K562 (cell line): ENCODE measurements around the gene NEDD4L. TPM values are rescaled to one million over a fixed set of nuclear protein-coding genes. Genes with fewer than 3 reads are reported as not detected.

Experiments
- BHLHE40 ChIP-seq: IDR thresholded peaks from 2 replicates; pipeline ENCODE4 v1.6.1; 2011; ENCODE audit warnings: low read length, improper control_type of control experiment
- BRD4 ChIP-seq: fragments of 200-600 bp; sonication (generic); IDR thresholded peaks from 2 replicates; pipeline ENCODE4 v1.6.1; 2017; ENCODE audit warnings: inconsistent platforms
- C11orf30 ChIP-seq: fragments of 450-650 bp; IDR thresholded peaks from 2 replicates; pipeline ENCODE4 v1.6.1; 2016; ENCODE audit warnings: low read depth, mild to moderate bottlenecking
- CBFB ChIP-seq: sonication (generic); formaldehyde crosslinking; IDR thresholded peaks from 2 replicates; pipeline ENCODE4 v1.4.0; 2020; ENCODE audit warnings: mild to moderate bottlenecking, missing genetic modification reagents
- CCNT2 ChIP-seq: IDR thresholded peaks from 2 replicates; pipeline ENCODE4 v1.6.1; 2011; ENCODE audit warnings: borderline replicate concordance, low read depth, mild to moderate bottlenecking, moderate library complexity, mixed read lengths, low read length; ENCODE audit not compliant: insufficient read length; ENCODE audit errors: extremely low read depth
- CXXC5 ChIP-seq: fragments of 250-450 bp; sonication (Bioruptor Pico); IDR thresholded peaks from 2 replicates; pipeline ENCODE4 v1.8.0; 2022; ENCODE audit warnings: inconsistent platforms, mild to moderate bottlenecking, moderate library complexity
- EP400 ChIP-seq: fragments of 450-650 bp; IDR thresholded peaks from 2 replicates; pipeline ENCODE4 v1.6.1; 2017; ENCODE audit warnings: antibody characterized with exemption, mild to moderate bottlenecking, moderate library complexity
- FOXA1 ChIP-seq: fragments of 450-650 bp; IDR thresholded peaks from 2 replicates; pipeline ENCODE4 v1.6.1; 2016; ENCODE audit warnings: mild to moderate bottlenecking, borderline replicate concordance
- HOXB6 ChIP-seq: fragments of 250-450 bp; sonication (Bioruptor Pico); IDR thresholded peaks from 2 replicates; pipeline ENCODE4 v1.5.1; 2022; ENCODE audit warnings: mild to moderate bottlenecking, borderline replicate concordance
- MTF1 ChIP-seq: fragments of 250-450 bp; sonication (Bioruptor Pico); IDR thresholded peaks from 2 replicates; pipeline ENCODE4 v1.9.0; 2021; ENCODE audit warnings: moderate library complexity, mild to moderate bottlenecking, inconsistent platforms, borderline replicate concordance
- NCOA1 ChIP-seq: fragments of 450-650 bp; IDR thresholded peaks from 2 replicates; pipeline ENCODE4 v1.6.1; 2016; ENCODE audit warnings: low read depth
- NFIC ChIP-seq: fragments of 450-650 bp; IDR thresholded peaks from 2 replicates; pipeline ENCODE4 v1.6.1; 2017; ENCODE audit warnings: mild to moderate bottlenecking, inconsistent platforms
- NFIX ChIP-seq: fragments of 250-450 bp; sonication (Bioruptor Pico); IDR thresholded peaks from 2 replicates; pipeline ENCODE4 v1.4.0; 2020; ENCODE audit warnings: low read depth, mild to moderate bottlenecking, moderate library complexity
- NFRKB ChIP-seq: fragments of 450-650 bp; IDR thresholded peaks from 2 replicates; pipeline ENCODE4 v1.6.1; 2016; ENCODE audit warnings: low read depth
- NR2C1 ChIP-seq, 2 experiments: fragments of 450-650 bp; IDR thresholded peaks; 2 replicates each; pipeline ENCODE4 v1.6.1; 2017; ENCODE audit warnings: mild to moderate bottlenecking in 2 of 2, antibody characterized with exemption in 1 of 2, inconsistent platforms in 1 of 2, missing compliant biosample characterization in 1 of 2, missing genetic modification characterization in 1 of 2
- POLR2AphosphoS2 ChIP-seq: IDR thresholded peaks from 2 replicates; pipeline ENCODE4 v1.6.1; 2012; ENCODE audit warnings: low read length, improper control_type of control experiment
- POLR3A ChIP-seq: IDR thresholded peaks from 2 replicates; pipeline ENCODE4 v1.6.1; 2011; ENCODE audit warnings: borderline replicate concordance, mild to moderate bottlenecking, moderate library complexity; ENCODE audit not compliant: insufficient read length, insufficient read depth; ENCODE audit errors: extremely low read depth
- RBM17 ChIP-seq: fragments of 200-400 bp; formaldehyde crosslinking; IDR thresholded peaks from 2 replicates; pipeline ENCODE4 v1.6.1; 2017; ENCODE audit warnings: low read depth, mild to moderate bottlenecking, low read length, borderline replicate concordance
- SMAD2 ChIP-seq: fragments of 150-350 bp; IDR thresholded peaks from 2 replicates; pipeline ENCODE4 v1.6.1; 2014; ENCODE audit warnings: low read depth, mild to moderate bottlenecking, low read length
- SMC3 ChIP-seq: conservative IDR thresholded peaks from 2 replicates; pipeline ENCODE4 v1.6.1; 2011; ENCODE audit warnings: low read depth, low read length, improper control_type of control experiment; ENCODE audit not compliant: insufficient read depth
- XRCC5 ChIP-seq: fragments of 200-400 bp; formaldehyde crosslinking; IDR thresholded peaks from 2 replicates; pipeline ENCODE4 v1.6.1; 2017; ENCODE audit warnings: low read depth, mild to moderate bottlenecking, low read length
- ZNF24 ChIP-seq: fragments of 450-650 bp; IDR thresholded peaks from 2 replicates; pipeline ENCODE4 v1.6.1; 2016
- ZNF830 ChIP-seq: fragments of 250-450 bp; sonication (Bioruptor Pico); IDR thresholded peaks from 2 replicates; pipeline ENCODE4 v1.5.0; 2021; ENCODE audit warnings: mild to moderate bottlenecking
- polyA plus RNA-seq, 8 experiments: library from polyadenylated mRNA; depleted of rRNA in 4 of 8; stranded (reverse) in 5 of 8; unstranded in 3 of 8; fragments of >200 nt; fragmentation: Nextera tagmentation in 2 of 8; fragmentation: Illumina TruSeq in 1 of 8; extraction: Ambion mirVana in 2 of 8; extraction: Trizol in 1 of 8; gene quantifications; 2 replicates each; pipeline versions ENCODE4 v1.2.1 to v1.2.3, GENCODE V29; 2011 to 2014; ENCODE audit warnings: inconsistent platforms in 1 of 8, missing spikeins in 1 of 8
- total RNA-seq, 7 experiments: library from RNA; depleted of rRNA in 6 of 7; stranded (reverse); fragments of >200 nt in 6 of 7; fragmentation: Illumina TruSeq in 2 of 7; extraction: Trizol in 2 of 7; gene quantifications; 2 replicates each; pipeline versions ENCODE4 v1.2.1 to v1.2.3, GENCODE V29; 2011 to 2021; ENCODE audit warnings: low replicate concordance in 1 of 7
- TF ChIP-seq, protein P1 (sequence below): fragments of 250-450 bp; sonication (Bioruptor Pico); IDR thresholded peaks from 2 replicates; pipeline ENCODE4 v1.8.0; 2022; ENCODE audit warnings: inconsistent platforms
- TF ChIP-seq, protein P2 (sequence below): fragments of 250-450 bp; sonication (Bioruptor Pico); IDR thresholded peaks from 2 replicates; pipeline ENCODE4 v1.4.0; 2020; ENCODE audit warnings: mild to moderate bottlenecking
- TF ChIP-seq, protein P3 (sequence below), 2 experiments: fragments of 450-650 bp; IDR thresholded peaks; 2 replicates each; pipeline ENCODE4 v1.6.1; 2016

Gene NEDD4L
- total and polyA plus RNA-seq, 9 of the 15 experiments (the other 6 are each of a cell fraction or from before 2014, with no cell fraction given): 8.1 to 33.4 (median 19.9) TPM

DNA sequence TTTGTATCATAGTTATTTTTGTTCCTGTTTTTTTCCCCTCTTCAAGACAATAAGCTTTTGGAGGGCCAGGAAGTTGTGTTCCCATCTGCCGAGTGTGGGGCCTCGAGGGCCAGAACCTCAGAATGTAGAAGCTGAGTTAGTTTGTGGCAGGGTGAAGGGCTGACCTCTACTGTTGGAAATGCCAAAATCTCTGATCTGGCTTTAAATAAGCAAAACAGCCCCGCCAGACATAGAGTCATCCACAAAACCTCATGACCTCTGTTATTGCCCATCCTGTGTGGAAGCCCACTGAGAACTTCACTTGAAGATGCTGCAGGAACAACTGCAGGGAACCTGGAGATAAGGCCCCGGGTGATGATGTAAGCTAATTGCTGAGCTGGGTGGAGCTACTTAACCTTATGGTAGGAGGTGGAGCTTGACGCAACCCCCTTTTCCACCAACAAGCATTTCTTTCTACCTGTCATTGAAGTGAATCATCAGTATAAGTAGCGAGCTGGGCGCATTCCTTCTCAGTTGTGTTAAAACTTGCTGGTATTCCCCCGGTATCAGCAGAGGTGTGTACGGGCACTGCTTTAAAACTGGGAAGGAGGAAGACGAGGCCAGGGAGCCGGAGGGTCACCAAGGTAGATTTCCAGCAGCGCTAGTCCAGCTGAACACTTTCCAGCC, 177.2 kb downstream of the NEDD4L start (continued):
- TF ChIP-seq, protein P1, sequence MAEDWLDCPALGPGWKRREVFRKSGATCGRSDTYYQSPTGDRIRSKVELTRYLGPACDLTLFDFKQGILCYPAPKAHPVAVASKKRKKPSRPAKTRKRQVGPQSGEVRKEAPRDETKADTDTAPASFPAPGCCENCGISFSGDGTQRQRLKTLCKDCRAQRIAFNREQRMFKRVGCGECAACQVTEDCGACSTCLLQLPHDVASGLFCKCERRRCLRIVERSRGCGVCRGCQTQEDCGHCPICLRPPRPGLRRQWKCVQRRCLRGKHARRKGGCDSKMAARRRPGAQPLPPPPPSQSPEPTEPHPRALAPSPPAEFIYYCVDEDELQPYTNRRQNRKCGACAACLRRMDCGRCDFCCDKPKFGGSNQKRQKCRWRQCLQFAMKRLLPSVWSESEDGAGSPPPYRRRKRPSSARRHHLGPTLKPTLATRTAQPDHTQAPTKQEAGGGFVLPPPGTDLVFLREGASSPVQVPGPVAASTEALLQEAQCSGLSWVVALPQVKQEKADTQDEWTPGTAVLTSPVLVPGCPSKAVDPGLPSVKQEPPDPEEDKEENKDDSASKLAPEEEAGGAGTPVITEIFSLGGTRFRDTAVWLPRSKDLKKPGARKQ (CRISPR knock-in tag): no peak
- no peak for TF ChIP-seq POLR3A
- TF ChIP-seq NFIC: no peak
- TF ChIP-seq CBFB (CRISPR knock-in tag): no peak
- TF ChIP-seq, protein P2, sequence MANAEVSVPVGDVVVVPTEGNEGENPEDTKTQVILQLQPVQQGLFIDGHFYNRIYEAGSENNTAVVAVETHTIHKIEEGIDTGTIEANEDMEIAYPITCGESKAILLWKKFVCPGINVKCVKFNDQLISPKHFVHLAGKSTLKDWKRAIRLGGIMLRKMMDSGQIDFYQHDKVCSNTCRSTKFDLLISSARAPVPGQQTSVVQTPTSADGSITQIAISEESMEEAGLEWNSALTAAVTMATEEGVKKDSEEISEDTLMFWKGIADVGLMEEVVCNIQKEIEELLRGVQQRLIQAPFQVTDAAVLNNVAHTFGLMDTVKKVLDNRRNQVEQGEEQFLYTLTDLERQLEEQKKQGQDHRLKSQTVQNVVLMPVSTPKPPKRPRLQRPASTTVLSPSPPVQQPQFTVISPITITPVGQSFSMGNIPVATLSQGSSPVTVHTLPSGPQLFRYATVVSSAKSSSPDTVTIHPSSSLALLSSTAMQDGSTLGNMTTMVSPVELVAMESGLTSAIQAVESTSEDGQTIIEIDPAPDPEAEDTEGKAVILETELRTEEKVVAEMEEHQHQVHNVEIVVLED (CRISPR knock-in tag): no peak
- TF ChIP-seq CCNT2: no peak
- no peak for TF ChIP-seq FOXA1
- no peak for TF ChIP-seq NFRKB
- no peak for TF ChIP-seq NFIX (CRISPR knock-in tag)
- peak; percentile 72; the same call in 1 of the 2 replicates for TF ChIP-seq C11orf30
- no peak for TF ChIP-seq ZNF830 (CRISPR knock-in tag)
- TF ChIP-seq, protein P3, sequence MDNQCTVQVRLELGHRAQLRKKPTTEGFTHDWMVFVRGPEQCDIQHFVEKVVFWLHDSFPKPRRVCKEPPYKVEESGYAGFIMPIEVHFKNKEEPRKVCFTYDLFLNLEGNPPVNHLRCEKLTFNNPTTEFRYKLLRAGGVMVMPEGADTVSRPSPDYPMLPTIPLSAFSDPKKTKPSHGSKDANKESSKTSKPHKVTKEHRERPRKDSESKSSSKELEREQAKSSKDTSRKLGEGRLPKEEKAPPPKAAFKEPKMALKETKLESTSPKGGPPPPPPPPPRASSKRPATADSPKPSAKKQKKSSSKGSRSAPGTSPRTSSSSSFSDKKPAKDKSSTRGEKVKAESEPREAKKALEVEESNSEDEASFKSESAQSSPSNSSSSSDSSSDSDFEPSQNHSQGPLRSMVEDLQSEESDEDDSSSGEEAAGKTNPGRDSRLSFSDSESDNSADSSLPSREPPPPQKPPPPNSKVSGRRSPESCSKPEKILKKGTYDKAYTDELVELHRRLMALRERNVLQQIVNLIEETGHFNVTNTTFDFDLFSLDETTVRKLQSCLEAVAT (IDR thresholded peaks at IDR 0.05): 0 out of 4 replicates have a peak, but pooled peaks of 1 of the 2 experiments have one; percentile 35
- TF ChIP-seq POLR2AphosphoS2: no peak
- TF ChIP-seq ZNF24: no peak
- TF ChIP-seq BHLHE40: no peak
- 0 out of 2 replicates have a peak, but pooled peaks have one; percentile 26 for TF ChIP-seq NR2C1 (IDR thresholded peaks at IDR 0.05)
- TF ChIP-seq NR2C1 (tag; IDR thresholded peaks at IDR 0.05): peak; percentile 46; the same call in 1 of the 2 replicates
- no peak for TF ChIP-seq SMC3
- no peak for TF ChIP-seq RBM17
- TF ChIP-seq EP400: no peak
- TF ChIP-seq MTF1 (CRISPR knock-in tag): no peak
- no peak for TF ChIP-seq SMAD2
- no peak for TF ChIP-seq CXXC5 (CRISPR knock-in tag)
- TF ChIP-seq NCOA1: no peak
- no peak for TF ChIP-seq XRCC5
- TF ChIP-seq BRD4: no peak
- TF ChIP-seq HOXB6 (CRISPR knock-in tag): no peak
